ENCODE data around the gene SUMO1. TPM values are rescaled to one million over a fixed set of nuclear protein-coding genes. Genes with fewer than 3 reads are reported as not detected.

The SUMO1 gene
- total RNA-seq, 2 donors from 2014 or later, result 5.6 to 43.8 TPM

DNA sequence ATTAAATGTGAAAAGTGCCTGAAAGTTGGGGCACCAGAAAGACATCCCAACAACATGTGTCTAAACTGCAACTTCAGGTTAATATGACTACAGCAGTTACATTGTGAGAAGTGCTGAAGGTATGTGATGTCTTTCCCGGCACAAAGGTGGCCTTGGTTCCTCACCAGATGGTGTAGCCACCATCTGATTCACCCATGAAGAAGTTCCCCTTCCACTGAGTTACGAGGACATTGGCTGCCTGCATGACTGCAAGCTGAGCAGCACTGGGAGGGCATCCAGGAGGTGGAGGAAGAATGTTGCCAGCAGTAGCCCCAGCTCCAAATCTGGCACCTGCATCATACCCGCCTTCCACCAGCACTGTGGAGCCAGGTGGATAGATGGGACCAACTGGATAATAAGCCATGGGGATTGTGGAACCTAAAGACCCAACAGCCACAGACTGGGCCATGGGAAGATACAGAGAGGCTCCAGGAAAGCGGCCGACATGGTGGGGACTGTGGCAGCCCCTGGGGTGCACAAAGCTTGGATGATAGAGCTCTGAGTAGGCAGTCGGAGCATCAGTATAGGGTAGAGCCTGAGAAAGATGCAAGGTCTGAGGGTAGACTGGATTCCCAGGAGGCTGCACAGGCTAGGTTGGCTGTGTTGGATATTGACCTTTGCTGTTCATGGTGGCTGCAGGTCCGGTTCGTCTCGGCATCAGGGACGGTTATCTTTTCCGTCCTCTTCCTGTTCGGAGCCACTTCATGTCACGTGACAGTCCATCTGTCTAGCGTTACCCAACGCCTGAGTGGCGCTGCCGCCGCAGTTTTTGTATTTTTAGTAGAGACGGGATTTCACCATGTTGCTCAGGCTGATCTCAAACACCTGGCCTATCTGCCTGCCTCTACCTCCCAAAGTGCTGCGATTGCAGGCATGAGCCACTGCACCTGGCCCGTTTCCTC, 36.9 kb downstream of the SUMO1 start:
- Histone ChIP-seq H3K4me3 (no peak overlapping the region), H3K27me3 (no peaks in the 10 kb centered on the region), H3K36me3 (replicated peaks in 1 of 2; ENCODE audit: insufficient read depth in 1 of 2, low read depth in 2 of 2) (no peaks in the 10 kb centered on the region), H3K4me1 (no peaks in the 10 kb centered on the region), H3K27ac (no peak overlapping the region), H3K9me3 (no peaks in the 10 kb centered on the region)
- ATAC-seq (no peak), DNase-seq (no peak)
- intact Hi-C loops (cut with DNase I), result no loop called here
- TF ChIP-seq, protein P1, sequence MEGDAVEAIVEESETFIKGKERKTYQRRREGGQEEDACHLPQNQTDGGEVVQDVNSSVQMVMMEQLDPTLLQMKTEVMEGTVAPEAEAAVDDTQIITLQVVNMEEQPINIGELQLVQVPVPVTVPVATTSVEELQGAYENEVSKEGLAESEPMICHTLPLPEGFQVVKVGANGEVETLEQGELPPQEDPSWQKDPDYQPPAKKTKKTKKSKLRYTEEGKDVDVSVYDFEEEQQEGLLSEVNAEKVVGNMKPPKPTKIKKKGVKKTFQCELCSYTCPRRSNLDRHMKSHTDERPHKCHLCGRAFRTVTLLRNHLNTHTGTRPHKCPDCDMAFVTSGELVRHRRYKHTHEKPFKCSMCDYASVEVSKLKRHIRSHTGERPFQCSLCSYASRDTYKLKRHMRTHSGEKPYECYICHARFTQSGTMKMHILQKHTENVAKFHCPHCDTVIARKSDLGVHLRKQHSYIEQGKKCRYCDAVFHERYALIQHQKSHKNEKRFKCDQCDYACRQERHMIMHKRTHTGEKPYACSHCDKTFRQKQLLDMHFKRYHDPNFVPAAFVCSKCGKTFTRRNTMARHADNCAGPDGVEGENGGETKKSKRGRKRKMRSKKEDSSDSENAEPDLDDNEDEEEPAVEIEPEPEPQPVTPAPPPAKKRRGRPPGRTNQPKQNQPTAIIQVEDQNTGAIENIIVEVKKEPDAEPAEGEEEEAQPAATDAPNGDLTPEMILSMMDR (IDR thresholded peaks at IDR 0.05), result no peak
- TF ChIP-seq POLR2A (IDR thresholded peaks at IDR 0.05), result no peak
- 91 to 92% methylated on average over 18 to 21 of the region's 21 CpGs for WGBS, 2 donors

DNA sequence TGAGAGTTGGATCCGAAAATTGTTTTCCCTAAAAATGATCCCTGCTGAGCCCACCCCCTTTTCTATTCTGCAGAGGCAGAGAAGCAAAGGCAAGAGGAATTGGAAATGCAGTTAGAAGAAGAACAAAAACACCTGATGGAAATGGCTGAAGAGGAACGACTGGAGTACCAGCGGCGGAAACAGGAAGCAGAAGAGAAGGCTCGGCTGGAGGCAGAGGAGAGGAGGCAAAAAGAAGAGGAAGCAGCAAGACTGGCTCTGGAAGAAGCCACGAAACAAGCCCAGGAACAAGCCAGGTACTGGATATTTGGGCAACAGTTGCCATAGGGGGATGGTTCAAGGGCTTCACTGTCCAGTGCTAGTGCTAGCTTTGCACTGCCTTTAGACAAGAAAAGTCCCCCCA, 41.7 kb downstream of the SUMO1 start:
- H3K4me3 ChIP-seq, result no peak overlapping the region
- no peaks in the 10 kb centered on the region for H3K36me3 ChIP-seq (replicated peaks in 1 of 2; ENCODE audit: insufficient read depth in 1 of 2, low read depth in 2 of 2)
- intact Hi-C loops (cut with DNase I), result no loop called here
- H3K27me3 ChIP-seq, result no peaks in the 10 kb centered on the region
- DNase-seq, result no peak
- no peaks in the 10 kb centered on the region for H3K9me3 ChIP-seq
- H3K27ac ChIP-seq, result no peak overlapping the region
- TF ChIP-seq POLR2A (IDR thresholded peaks at IDR 0.05), result no peak
- TF ChIP-seq, protein P1 (IDR thresholded peaks at IDR 0.05), result no peak
- H3K4me1 ChIP-seq, result no peaks in the 10 kb centered on the region
- ATAC-seq, result no peak
- WGBS, 2 donors, result 64 to 72% methylated on average over 6 of the region's 6 CpGs

DNA sequence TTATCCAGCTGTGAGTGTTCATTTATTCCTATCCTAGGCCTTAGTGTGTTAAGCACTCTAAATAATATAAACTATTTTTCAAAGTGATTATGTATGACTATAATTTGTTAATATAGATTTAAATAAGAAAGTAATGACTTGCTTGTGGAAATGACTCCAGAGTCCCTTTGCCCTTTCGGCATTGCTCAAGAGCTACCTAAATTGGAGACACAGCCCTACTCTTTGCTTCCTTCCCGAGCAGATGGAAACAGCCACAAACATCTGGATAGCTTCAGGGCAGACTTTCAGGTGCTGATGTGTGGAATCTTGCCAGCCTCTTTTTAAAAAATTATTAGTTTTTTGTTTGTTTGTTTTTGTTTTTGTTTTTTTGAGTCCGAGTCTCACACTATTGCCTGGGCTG, 44.0 kb downstream of the SUMO1 start:
- TF ChIP-seq POLR2A (IDR thresholded peaks at IDR 0.05), result no peak
- TF ChIP-seq, protein P1 (IDR thresholded peaks at IDR 0.05), result no peak
- no peaks in the 10 kb centered on the region for H3K4me1 ChIP-seq
- WGBS, 2 donors, result 74 to 84% methylated on average over 3 of the region's 3 CpGs
- ATAC-seq, result no peak
- H3K4me3 ChIP-seq, result no peak overlapping the region
- intact Hi-C loops (cut with DNase I), result no loop called here
- H3K27ac ChIP-seq, result no peak overlapping the region
- DNase-seq, result no peak
- H3K9me3 ChIP-seq, result no peaks in the 10 kb centered on the region
- H3K27me3 ChIP-seq, result no peaks in the 10 kb centered on the region
- H3K36me3 ChIP-seq (replicated peaks in 1 of 2; ENCODE audit: insufficient read depth in 1 of 2, low read depth in 2 of 2), result no peaks in the 10 kb centered on the region

DNA sequence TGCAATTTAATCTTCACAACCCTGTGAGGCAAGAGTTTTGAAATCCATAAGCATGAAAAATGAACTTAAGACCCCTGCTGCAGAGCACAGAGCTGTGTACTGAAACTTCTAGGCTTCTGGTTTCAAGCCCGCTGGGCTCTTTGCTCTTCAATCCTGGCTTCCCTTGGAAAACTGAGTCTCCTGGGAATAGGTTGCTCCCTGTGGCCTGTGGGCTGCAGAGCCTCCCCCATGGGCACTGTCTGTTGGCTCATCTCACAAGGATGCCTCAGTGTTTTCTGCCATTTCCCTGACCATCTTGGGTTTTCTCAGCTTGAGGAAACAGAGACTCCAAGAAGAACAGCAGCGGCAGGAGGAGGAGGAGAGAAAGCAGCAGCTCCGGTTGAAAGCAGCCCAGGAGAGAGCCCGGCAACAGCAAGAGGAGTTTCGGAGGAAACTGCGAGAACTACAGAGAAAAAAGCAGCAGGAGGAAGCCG, 44.5 kb downstream of the SUMO1 start:
- Histone ChIP-seq H3K27ac (no peak overlapping the region), H3K36me3 (replicated peaks in 1 of 2; ENCODE audit: insufficient read depth in 1 of 2, low read depth in 2 of 2) (no peaks in the 10 kb centered on the region), H3K9me3 (no peaks in the 10 kb centered on the region), H3K27me3 (no peaks in the 10 kb centered on the region), H3K4me3 (no peak overlapping the region), H3K4me1 (no peaks in the 10 kb centered on the region)
- no peak for ATAC-seq
- TF ChIP-seq, protein P1 (IDR thresholded peaks at IDR 0.05), result no peak
- no peak for TF ChIP-seq POLR2A (IDR thresholded peaks at IDR 0.05)
- intact Hi-C loops (cut with DNase I), result no loop called here
- WGBS, 2 donors, result 83 to 87% methylated on average over 6 to 7 of the region's 7 CpGs
- no peak for DNase-seq

Measured in body of pancreas (tissue), 4 donors.